Activated T-cell treated with anti-CD3 and anti-CD28 coated beads for 24 hours (primary cell): ENCODE measurements around the gene COL18A1.

ENCODE experiments used
- DNase-seq: peaks from one replicate; pipeline ENCODE4 v3.0.0-alpha.2; 2020; ENCODE audit warnings: low read depth

COL18A1 gene

GRCh38 chr21:45480701-45481500, 75.9 kb downstream of the COL18A1 start:
- DNase-seq = no peak

GRCh38 chr21:45481566-45481965, 76.6 kb downstream of the COL18A1 start:
- no peak for DNase-seq

GRCh38 chr21:45481977-45482898, 77.3 kb downstream of the COL18A1 start:
- DNase-seq = no peak

- DNase-seq = peak; percentile 35
Observed at GRCh38 chr21:45482899-45483821, 78.2 kb downstream of the COL18A1 start.

GRCh38 chr21:45484318-45484717, 79.4 kb downstream of the COL18A1 start:
- DNase-seq = no peak

GRCh38 chr21:45485686-45486442, 80.9 kb downstream of the COL18A1 start:
- no peak for DNase-seq

- no peak for DNase-seq
Observed at GRCh38 chr21:45486443-45487160, 81.6 kb downstream of the COL18A1 start.

- DNase-seq = no peak
Observed at GRCh38 chr21:45487161-45487806, 82.3 kb downstream of the COL18A1 start.

- no peak for DNase-seq
Observed at GRCh38 chr21:45487891-45488600, 83.1 kb downstream of the COL18A1 start.

- no peak for DNase-seq
Observed at GRCh38 chr21:45488931-45489721, 84.2 kb downstream of the COL18A1 start.

- no peak for DNase-seq
Observed at GRCh38 chr21:45489722-45489982, 84.7 kb downstream of the COL18A1 start.

GRCh38 chr21:45490049-45490731, 85.2 kb downstream of the COL18A1 start:
- no peak for DNase-seq

- no peak for DNase-seq
Observed at GRCh38 chr21:45491056-45491455, 86.1 kb downstream of the COL18A1 start.

- DNase-seq = no peak
Observed at GRCh38 chr21:45491623-45492022, 86.7 kb downstream of the COL18A1 start.

GRCh38 chr21:45492765-45493164, 87.8 kb downstream of the COL18A1 start:
- no peak for DNase-seq

GRCh38 chr21:45493401-45494001, 88.5 kb downstream of the COL18A1 start:
- DNase-seq = no peak

GRCh38 chr21:45494135-45494850, 89.3 kb downstream of the COL18A1 start:
- DNase-seq = no peak
